IMR-90 (cell line): ENCODE results near the gene COG3. TPM values are rescaled to one million over a fixed set of nuclear protein-coding genes. Genes with fewer than 3 reads are reported as not detected.

Experiments
- ATAC-seq: fragments of 200-7000 bp; cut with Tn5 transposase; 2 replicates; pipeline ENCODE4 v1.9.1; 2020; ENCODE audit warnings: low read depth, mild to moderate bottlenecking, moderate library complexity
- BruUV-seq: library from RNA; stranded (reverse); fragments of 400-500 nt; replicated peaks from 2 replicates; lab custom pipeline; 2021; lab: Mats Ljungman, UMichigan
- CTCF ChIA-PET: fragments of 300-600 bp; formaldehyde crosslinking; extraction: SDS; loops from one replicate; lab custom pipeline; 2021; ENCODE audit warnings: antibody characterized with exemption; lab: Yijun Ruan, JAX
- POLR2A ChIA-PET: fragments of 300-600 bp; sonication (Branson Sonifier 250); formaldehyde crosslinking; loops from one replicate; lab custom pipeline; 2022; ENCODE audit warnings: antibody characterized with exemption; ENCODE audit not compliant: unreplicated experiment; lab: Charles Lee
- DNase-seq: peaks from one replicate; pipeline ENCODE4 v3.0.0; 2013
- H2AFZ ChIP-seq: replicated peaks from 2 replicates; pipeline ENCODE3; 2013; ENCODE audit warnings: low read length, mild to moderate bottlenecking; ENCODE audit not compliant: poor library complexity
- H2AK5ac ChIP-seq: 2 replicates; pipeline ENCODE4 v1.6.1; 2013; ENCODE audit warnings: low read depth, low read length, inconsistent platforms
- H2AK9ac ChIP-seq: replicated peaks from 2 replicates; pipeline ENCODE3; 2013; ENCODE audit warnings: mild to moderate bottlenecking, low read depth, low read length, moderate library complexity; ENCODE audit not compliant: poor library complexity
- H2BK120ac ChIP-seq: 2 replicates; pipeline ENCODE4 v1.6.1; 2013; ENCODE audit warnings: low read depth, low read length, inconsistent platforms
- H2BK15ac ChIP-seq: 3 replicates; pipeline ENCODE4 v1.6.1; 2013; ENCODE audit warnings: low read depth, low read length, inconsistent platforms
- H2BK20ac ChIP-seq: 2 replicates; pipeline ENCODE4 v1.6.1; 2013; ENCODE audit warnings: low read depth, mild to moderate bottlenecking, inconsistent platforms, low read length, moderate library complexity
- H2BK5ac ChIP-seq: 2 replicates; pipeline ENCODE4 v1.6.1; 2013; ENCODE audit warnings: mild to moderate bottlenecking, low read depth, low read length, inconsistent platforms; ENCODE audit not compliant: poor library complexity, severe bottlenecking
- H3K14ac ChIP-seq: replicated peaks from 2 replicates; pipeline ENCODE4 v1.6.1; 2013; ENCODE audit warnings: low read depth, low read length, inconsistent platforms
- H3K18ac ChIP-seq: 2 replicates; pipeline ENCODE4 v1.6.1; 2013; ENCODE audit warnings: low read depth, low read length, control low read depth
- H3K23ac ChIP-seq: 2 replicates; pipeline ENCODE4 v1.6.1; 2013; ENCODE audit warnings: low read depth, low read length, inconsistent platforms
- H3K27ac ChIP-seq: 2 replicates; pipeline ENCODE4 v1.5.1; 2013; ENCODE audit warnings: mild to moderate bottlenecking, control low read depth, low read length; ENCODE audit not compliant: insufficient read depth
- H3K27me3 ChIP-seq: 2 replicates; pipeline ENCODE4 v1.6.1; 2013; ENCODE audit warnings: low read length; ENCODE audit not compliant: control insufficient read depth, insufficient read depth
- H3K36me3 ChIP-seq: 2 replicates; pipeline ENCODE4 v1.6.1; 2013; ENCODE audit warnings: low read length, mixed read lengths; ENCODE audit not compliant: control insufficient read depth, insufficient read depth
- H3K4ac ChIP-seq: 2 replicates; pipeline ENCODE4 v1.6.1; 2013; ENCODE audit warnings: low read depth, low read length, inconsistent platforms
- H3K4me1 ChIP-seq: 2 replicates; pipeline ENCODE4 v1.6.1; 2013; ENCODE audit warnings: low read length, mixed read lengths; ENCODE audit not compliant: control insufficient read depth, insufficient read depth
- H3K4me2 ChIP-seq: 2 replicates; pipeline ENCODE4 v1.6.1; 2013; ENCODE audit warnings: low read depth, mild to moderate bottlenecking, control low read depth, low read length, moderate library complexity
- H3K4me3 ChIP-seq: 2 replicates; pipeline ENCODE4 v1.5.1; 2013; ENCODE audit warnings: low read depth, mild to moderate bottlenecking, control low read depth, low read length, moderate library complexity; ENCODE audit not compliant: insufficient read depth
- H3K56ac ChIP-seq: 2 replicates; pipeline ENCODE4 v1.6.1; 2013; ENCODE audit warnings: low read length, inconsistent platforms; ENCODE audit not compliant: insufficient read depth; ENCODE audit errors: extremely low read depth
- H3K79me1 ChIP-seq, 2 experiments: 2 replicates each; pipeline ENCODE4 v1.6.1; 2013; ENCODE audit warnings: low read length in 2 of 2, inconsistent platforms in 1 of 2, low read depth in 1 of 2
- H3K9ac ChIP-seq: 2 replicates; pipeline ENCODE4 v1.6.1; 2013; ENCODE audit warnings: low read depth, low read length, control low read depth
- H3K9me1 ChIP-seq: 2 replicates; pipeline ENCODE4 v1.6.1; 2013; ENCODE audit warnings: low read length, inconsistent platforms; ENCODE audit not compliant: insufficient read depth
- H3K9me3 ChIP-seq: 2 replicates; pipeline ENCODE4 v1.6.1; 2013; ENCODE audit warnings: low read length; ENCODE audit not compliant: control insufficient read depth, insufficient read depth
- H4K20me1 ChIP-seq: 2 replicates; pipeline ENCODE4 v1.6.1; 2013; ENCODE audit warnings: low read length, inconsistent platforms; ENCODE audit not compliant: insufficient read depth
- H4K5ac ChIP-seq: 2 replicates; pipeline ENCODE4 v1.6.1; 2013; ENCODE audit warnings: mild to moderate bottlenecking, low read depth, low read length, control low read depth
- H4K8ac ChIP-seq, 2 experiments: 2 replicates each; pipeline ENCODE4 v1.6.1; 2013; ENCODE audit warnings: low read depth in 2 of 2, low read length in 2 of 2, control low read depth in 1 of 2, inconsistent platforms in 1 of 2
- H4K91ac ChIP-seq: 2 replicates; pipeline ENCODE4 v1.6.1; 2013; ENCODE audit warnings: low read depth, low read length, inconsistent platforms; ENCODE audit not compliant: insufficient read depth
- MAFK ChIP-seq: IDR thresholded peaks from 2 replicates; pipeline ENCODE4 v1.6.1; 2012; ENCODE audit warnings: low read depth, low read length, improper control_type of control experiment
- NFE2L2 ChIP-seq: fragments of 150-350 bp; IDR thresholded peaks from 2 replicates; pipeline ENCODE4 v1.6.1; 2016; ENCODE audit warnings: low read depth, mild to moderate bottlenecking, low read length
- WGBS, 2 experiments: methylation state at CpG; one replicate each; pipeline versions ENCODE4 v1.1.5 to v1.1.7; 2013; ENCODE audit warnings: missing lambda C conversion rate in 2 of 2; ENCODE audit not compliant: insufficient read length in 1 of 2; ENCODE audit errors: extremely low coverage in 2 of 2; 5-methylcytosine and 5-hydroxymethylcytosine counted together
- dilution Hi-C: fragments of 300-500 bp; cut with HindIII; formaldehyde crosslinking; loops from one replicate; pipeline ENCODE4 v1.14.3; 2018; ENCODE audit warnings: low sequenced_read_pairs; ENCODE audit not compliant: unreplicated experiment
- in situ Hi-C: fragments of 300-500 bp; cut with MboI; formaldehyde crosslinking; loops from 3 replicates; pipeline ENCODE4 v1.14.3; 2019; ENCODE audit warnings: low sequenced_read_pairs, inconsistent platforms, mixed read lengths
- intact Hi-C: fragments of 100-400 bp; cut with micrococcal nuclease; formaldehyde crosslinking; loops from 2 replicates; pipeline ENCODE4 v1.10.0; 2022
- polyA plus RNA-seq, 3 experiments: library from polyadenylated mRNA; depleted of rRNA; stranded (reverse); fragments of >200 nt; gene quantifications; 2 replicates each; pipeline ENCODE4 v1.2.3, GENCODE V29; 2012; ENCODE audit warnings: low replicate concordance in 1 of 3
- total RNA-seq: library from RNA; depleted of rRNA; stranded (reverse); fragments of >200 nt; gene quantifications from 2 replicates; pipeline ENCODE4 v1.2.3, GENCODE V29; 2012

COG3 gene
- total and polyA plus RNA-seq, 2 of the 4 experiments (the other 2 are of a cell fraction) = 21.7 to 31.9 TPM

- H3K27me3 ChIP-seq = no peaks in the 10 kb centered on the region; the same call in 1 of the 2 replicates
- DNase-seq = no peak
- H3K9me1 ChIP-seq = peaks cover 4% of the 10 kb centered on the region; the same call in 1 of the 2 replicates
- peaks cover 10% of the 10 kb centered on the region for H3K36me3 ChIP-seq
- H2AK9ac ChIP-seq = no peak overlapping the region
- H3K79me1 ChIP-seq = no peaks in the 10 kb centered on the region
- ATAC-seq = no peak
- H3K9ac ChIP-seq = no peak overlapping the region
- no peak overlapping the region for H2BK120ac ChIP-seq
- H4K8ac ChIP-seq = no peak overlapping the region
- dilution Hi-C loops (no loop called here), in situ Hi-C loops (no loop called here), intact Hi-C loops (no loop called here)
- no peak overlapping the region for H3K18ac ChIP-seq
- 80% methylated on average over 1 of the region's 6 CpGs; no CpG with 5 or more reads in 1 of the 2 experiments for WGBS, 2 experiments
- H4K5ac ChIP-seq = no peak overlapping the region
- H2BK5ac ChIP-seq = no peak overlapping the region
- ChIA-PET CTCF (no interaction called here), POLR2A (no interaction called here)
- TF ChIP-seq MAFK (peak; percentile 89), NFE2L2 (no peak)
- H3K14ac ChIP-seq = no peak overlapping the region
- H2BK20ac ChIP-seq = no peak overlapping the region
- H2AK5ac ChIP-seq = no peak overlapping the region
- peaks cover 3% of the 10 kb centered on the region; the same call in 1 of the 2 replicates for H3K4me1 ChIP-seq
- H3K4me3 ChIP-seq = no peak overlapping the region
- no TSS peak for BruUV-seq
- H2BK15ac ChIP-seq = no peak overlapping the region
- no peak overlapping the region for H2AFZ ChIP-seq
- H3K27ac ChIP-seq = no peak overlapping the region
- H3K23ac ChIP-seq = no peak overlapping the region
- H4K91ac ChIP-seq = no peak overlapping the region
- H3K4me2 ChIP-seq = no peak overlapping the region
- H3K56ac ChIP-seq = no peak overlapping the region
- no peak overlapping the region for H3K4ac ChIP-seq
- H4K20me1 ChIP-seq = peaks cover 4% of the 10 kb centered on the region; the same call in 1 of the 2 replicates
- no peaks in the 10 kb centered on the region for H3K9me3 ChIP-seq
These were observed 75.5 kb downstream of the COG3 start for GRCh38 chr13:45540195-45540594.
